GM23338 (cell line): Measurements from ENCODE around the gene SERPINA6. TPM values are rescaled to one million over a fixed set of nuclear protein-coding genes. Genes with fewer than 3 reads are reported as not detected.

Experiments used
- ATAC-seq: fragments of 200-7000 bp; cut with Tn5 transposase; 3 replicates; pipeline ENCODE4 v1.9.1; 2020
- DNase-seq: peaks from one replicate; pipeline ENCODE4 v3.0.0-alpha.2; 2015; ENCODE audit warnings: low spot score
- H2AFZ ChIP-seq: fragments of 200-600 bp; sonication (generic); 2 replicates; pipeline ENCODE4 v1.8.0; 2016; ENCODE audit warnings: antibody characterized with exemption, mild to moderate bottlenecking, moderate library complexity
- H3F3A ChIP-seq: fragments of 200-600 bp; sonication (generic); replicated peaks from 2 replicates; pipeline ENCODE4 v1.8.0; 2017; ENCODE audit warnings: antibody characterized with exemption, mixed run types, low read depth
- H3K27ac ChIP-seq: fragments of 200-600 bp; sonication (generic); 2 replicates; pipeline ENCODE4 v1.6.1; 2016; ENCODE audit warnings: low read depth
- H3K27me3 ChIP-seq: fragments of 200-600 bp; sonication (generic); 2 replicates; pipeline ENCODE4 v1.8.0; 2016; ENCODE audit warnings: mild to moderate bottlenecking, mixed run types, moderate library complexity; ENCODE audit not compliant: insufficient read depth
- H3K36me3 ChIP-seq: fragments of 200-600 bp; sonication (generic); 2 replicates; pipeline ENCODE4 v1.8.0; 2016; ENCODE audit warnings: mild to moderate bottlenecking; ENCODE audit not compliant: insufficient read depth
- H3K4me1 ChIP-seq: fragments of 200-600 bp; sonication (generic); 2 replicates; pipeline ENCODE4 v1.8.0; 2016; ENCODE audit warnings: mild to moderate bottlenecking, moderate library complexity; ENCODE audit not compliant: insufficient read depth
- H3K4me2 ChIP-seq: fragments of 200-600 bp; sonication (generic); 2 replicates; pipeline ENCODE4 v1.7.1; 2017; ENCODE audit warnings: mixed run types
- H3K4me3 ChIP-seq: fragments of 200-600 bp; sonication (generic); 2 replicates; pipeline ENCODE4 v1.6.1; 2016; ENCODE audit warnings: mixed run types
- H3K79me2 ChIP-seq: fragments of 200-600 bp; sonication (generic); replicated peaks from 2 replicates; pipeline ENCODE4 v1.8.0; 2017; ENCODE audit warnings: mild to moderate bottlenecking; ENCODE audit not compliant: insufficient read depth
- H3K9me2 ChIP-seq: fragments of 200-600 bp; sonication (generic); 2 replicates; pipeline ENCODE4 v1.8.0; 2017; ENCODE audit not compliant: insufficient read depth
- H4K20me1 ChIP-seq: fragments of 200-600 bp; sonication (generic); replicated peaks from 2 replicates; pipeline ENCODE4 v1.8.0; 2017; ENCODE audit warnings: mild to moderate bottlenecking; ENCODE audit not compliant: insufficient read depth
- H3K27ac Mint-ChIP-seq: 2 replicates; pipeline ENCODE4 v1.8.0; 2020; ENCODE audit warnings: inconsistent platforms, mild to moderate bottlenecking, moderate library complexity, mixed read lengths
- H3K27me3 Mint-ChIP-seq: 3 replicates; pipeline ENCODE4 v1.8.0; 2022; ENCODE audit warnings: low read depth, mild to moderate bottlenecking, moderate library complexity, mixed read lengths, inconsistent platforms; ENCODE audit not compliant: insufficient read depth, poor library complexity
- H3K36me3 Mint-ChIP-seq: 3 replicates; pipeline ENCODE4 v1.8.0; 2021; ENCODE audit warnings: low read depth, mild to moderate bottlenecking, inconsistent platforms, moderate library complexity, mixed read lengths
- H3K4me1 Mint-ChIP-seq: 3 replicates; pipeline ENCODE4 v1.8.0; 2020; ENCODE audit warnings: mild to moderate bottlenecking, inconsistent platforms, mixed read lengths
- H3K4me3 Mint-ChIP-seq: 3 replicates; pipeline ENCODE4 v1.8.0; 2021; ENCODE audit warnings: moderate library complexity, mild to moderate bottlenecking, inconsistent platforms, mixed read lengths
- H3K9me3 Mint-ChIP-seq: 3 replicates; pipeline ENCODE4 v1.8.0; 2020; ENCODE audit warnings: moderate library complexity, mild to moderate bottlenecking, inconsistent platforms, mixed read lengths
- CREB1 ChIP-seq: fragments of 250-450 bp; sonication (Bioruptor Pico); IDR thresholded peaks from 2 replicates; pipeline ENCODE4 v1.5.0; 2020; ENCODE audit warnings: low read depth, mild to moderate bottlenecking, moderate library complexity
- ETS1 ChIP-seq: IDR thresholded peaks from 2 replicates; pipeline ENCODE4 v1.6.1; 2016; ENCODE audit warnings: antibody characterized with exemption
- EZH2 ChIP-seq: fragments of 200-600 bp; sonication (generic); IDR thresholded peaks from one replicate; pipeline ENCODE4 v1.8.0; 2017; ENCODE audit warnings: antibody characterized with exemption, mild to moderate bottlenecking, low read depth; ENCODE audit not compliant: unreplicated experiment
- JUNB ChIP-seq: IDR thresholded peaks from one replicate; pipeline ENCODE4 v1.6.1; 2016; ENCODE audit warnings: antibody characterized with exemption; ENCODE audit not compliant: unreplicated experiment
- NANOG ChIP-seq: IDR thresholded peaks from 2 replicates; pipeline ENCODE4 v1.6.1; 2016; ENCODE audit warnings: antibody characterized with exemption, borderline replicate concordance
- POLR2AphosphoS5 ChIP-seq: IDR thresholded peaks from 2 replicates; pipeline ENCODE4 v1.6.1; 2016; ENCODE audit warnings: antibody characterized with exemption, low read depth
- REST ChIP-seq: IDR thresholded peaks from one replicate; pipeline ENCODE4 v1.6.1; 2018; ENCODE audit warnings: antibody characterized with exemption; ENCODE audit not compliant: unreplicated experiment
- STAT1 ChIP-seq: IDR thresholded peaks from one replicate; pipeline ENCODE4 v1.6.1; 2016; ENCODE audit warnings: antibody characterized with exemption; ENCODE audit not compliant: unreplicated experiment
- ZNF114 ChIP-seq: fragments of 250-450 bp; sonication (Bioruptor Pico); IDR thresholded peaks from 2 replicates; pipeline ENCODE4 v1.5.0; 2020; ENCODE audit warnings: mild to moderate bottlenecking, moderate library complexity
- ZNF462 ChIP-seq: fragments of 250-450 bp; sonication (Bioruptor Pico); IDR thresholded peaks from 2 replicates; pipeline ENCODE4 v1.5.0; 2020; ENCODE audit warnings: mild to moderate bottlenecking, moderate library complexity
- polyA plus RNA-seq: library from polyadenylated mRNA; unstranded; fragments of >200 nt; fragmentation: Nextera tagmentation; extraction: Ambion mirVana; gene quantifications from 2 replicates; pipeline ENCODE4 v1.2.1, GENCODE V29; 2016
- total RNA-seq: library from RNA; depleted of rRNA; stranded (reverse); fragments of >200 nt; shearing (Covaris generic); gene quantifications from 2 replicates; pipeline ENCODE4 v1.2.3, GENCODE V29; 2014

Gene SERPINA6
- total and polyA plus RNA-seq, 2 experiments from 2014 or later, result not detected

DNA sequence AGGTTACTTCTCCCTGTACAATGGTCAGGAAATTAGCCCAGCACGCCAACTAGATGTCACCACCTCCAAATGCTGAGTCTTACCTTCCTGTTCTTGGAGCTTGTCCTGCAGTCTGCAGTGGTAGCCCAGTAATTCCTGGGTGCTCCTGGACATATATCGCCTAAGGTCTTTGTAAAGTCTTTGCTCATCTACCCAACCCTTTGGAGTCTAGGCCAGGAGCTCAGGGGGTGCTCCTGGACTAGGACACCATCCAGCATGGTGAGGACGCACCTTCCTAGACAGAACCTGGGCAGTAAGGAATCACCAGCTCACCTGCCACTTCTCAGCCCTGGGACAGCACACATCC, 30.6 kb downstream of the SERPINA6 start:
- no peak for ATAC-seq
- TF ChIP-seq ZNF462 (CRISPR knock-in tag), result no peak
- no peak for TF ChIP-seq JUNB
- no peak for TF ChIP-seq ZNF114 (CRISPR knock-in tag)
- no peak for TF ChIP-seq EZH2
- no peak for TF ChIP-seq REST
- no peak for TF ChIP-seq NANOG
- TF ChIP-seq POLR2AphosphoS5, result no peak
- TF ChIP-seq CREB1 (CRISPR knock-in tag), result no peak
- no peak for TF ChIP-seq ETS1
- TF ChIP-seq STAT1, result no peak

More for the DNA sequence above, 30.6 kb downstream of the SERPINA6 start:
- H3K27ac ChIP-seq, result no peak overlapping the region
- H3K36me3 ChIP-seq, result no peaks in the 10 kb centered on the region
- H4K20me1 ChIP-seq, result no peaks in the 10 kb centered on the region
- no peaks in the 10 kb centered on the region for H3K27me3 ChIP-seq
- DNase-seq, result no peak
- H3K4me2 ChIP-seq, result no peak overlapping the region
- Mint-ChIP-seq H3K27ac (no peak overlapping the region), H3K9me3 (no peaks in the 10 kb centered on the region), H3K4me3 (no peak overlapping the region), H3K36me3 (no peaks in the 10 kb centered on the region), H3K4me1 (peaks cover 7% of the 10 kb centered on the region; the same call in 2 of the 3 replicates), H3K27me3 (peaks cover 6% of the 10 kb centered on the region)
- no peaks in the 10 kb centered on the region; the same call in 1 of the 2 replicates for H3K4me1 ChIP-seq
- H3K4me3 ChIP-seq, result no peak overlapping the region
- H3K79me2 ChIP-seq, result no peaks in the 10 kb centered on the region
- H3K9me2 ChIP-seq, result 0 out of 2 replicates have a peak, but pooled peaks cover 11% of the 10 kb centered on the region
- no peak overlapping the region for H2AFZ ChIP-seq
- H3F3A ChIP-seq, result no peaks in the 10 kb centered on the region
